ENCODE results near the gene HPX. TPM values are rescaled to one million over a fixed set of nuclear protein-coding genes. Genes with fewer than 3 reads are reported as not detected.

HPX gene
- polyA plus RNA-seq, 3 donors, result 0.40 TPM; not detected in 2

- H4K20me1 ChIP-seq (ENCODE audit: insufficient read depth, low read length), result no peaks in the 10 kb centered on the region
- no peak overlapping the region for H3K4me3 ChIP-seq (replicated peaks in 1 of 3; ENCODE audit: low read depth in 2 of 3, low read length in 3 of 3)
- H3K27me3 ChIP-seq (ENCODE audit: control insufficient read depth in 2 of 2, insufficient read depth in 2 of 2, low read length in 2 of 2), result no peaks in the 10 kb centered on the region
- no peaks in the 10 kb centered on the region for H3K79me2 ChIP-seq (ENCODE audit: insufficient read depth, low read length)
- peaks cover 0 to 2% (median 1%) of the 10 kb centered on the region in 3 donors for H3K27me3 Mint-ChIP-seq (ENCODE audit: low read depth in 3 of 3)
- no peaks in the 10 kb centered on the region for H3K36me3 ChIP-seq (replicated peaks in 1 of 2; ENCODE audit: control insufficient read depth in 1 of 2, insufficient read depth in 2 of 2, low read length in 2 of 2)
- intact Hi-C loops (cut with micrococcal nuclease), result no loop called here
- no peak overlapping the region for H2AFZ ChIP-seq (ENCODE audit: insufficient read depth, low read depth, low read length, poor library complexity, severe bottlenecking)
- no peak overlapping the region for H3K4me3 Mint-ChIP-seq
- H3K4me1 Mint-ChIP-seq, result peaks cover 11% of the 10 kb centered on the region
- no peak overlapping the region for H3K27ac ChIP-seq (ENCODE audit: low read depth in 1 of 2, low read length in 2 of 2)
- no peak for DNase-seq
- no peak overlapping the region for H3K27ac Mint-ChIP-seq
- no peak for TF ChIP-seq CTCF (IDR thresholded peaks at IDR 0.05)
- peaks cover 6 to 9% of the 10 kb centered on the region in 2 donors for H3K4me1 ChIP-seq (ENCODE audit: control insufficient read depth in 1 of 2, insufficient read depth in 2 of 2, low read length in 2 of 2)
- H3K9ac ChIP-seq (ENCODE audit: insufficient read depth, low read length, poor library complexity, severe bottlenecking), result no peak overlapping the region
- no peaks in the 10 kb centered on the region for H3K9me3 Mint-ChIP-seq
- H3K9me3 ChIP-seq (replicated peaks in 1 of 2; ENCODE audit: control insufficient read depth in 1 of 2, insufficient read depth in 1 of 2, low read length in 2 of 2), result no peaks in the 10 kb centered on the region
- 89% methylated on average over 2 of the region's 2 CpGs for WGBS (ENCODE audit: insufficient coverage)
- H3K36me3 Mint-ChIP-seq, result no peaks in the 10 kb centered on the region
- H3K4me2 ChIP-seq (replicated peaks; ENCODE audit: extremely low read depth, low read length, poor library complexity, severe bottlenecking), result no peak overlapping the region
Observed at GRCh38 chr11:6406370-6406769, 34.4 kb downstream of the HPX start.

- Histone ChIP-seq H3K9me3 (replicated peaks in 1 of 2; ENCODE audit: control insufficient read depth in 1 of 2, insufficient read depth in 1 of 2, low read length in 2 of 2) (no peaks in the 10 kb centered on the region), H3K4me1 (ENCODE audit: control insufficient read depth in 1 of 2, insufficient read depth in 2 of 2, low read length in 2 of 2) (peaks cover 6 to 9% of the 10 kb centered on the region in 2 donors), H3K27ac (ENCODE audit: low read depth in 1 of 2, low read length in 2 of 2) (no peak overlapping the region), H4K20me1 (ENCODE audit: insufficient read depth, low read length) (no peaks in the 10 kb centered on the region), H3K36me3 (replicated peaks in 1 of 2; ENCODE audit: control insufficient read depth in 1 of 2, insufficient read depth in 2 of 2, low read length in 2 of 2) (no peaks in the 10 kb centered on the region), H3K4me2 (replicated peaks; ENCODE audit: extremely low read depth, low read length, poor library complexity, severe bottlenecking) (no peak overlapping the region), H2AFZ (ENCODE audit: insufficient read depth, low read depth, low read length, poor library complexity, severe bottlenecking) (no peak overlapping the region), H3K79me2 (ENCODE audit: insufficient read depth, low read length) (no peaks in the 10 kb centered on the region), H3K9ac (ENCODE audit: insufficient read depth, low read length, poor library complexity, severe bottlenecking) (no peak overlapping the region), H3K4me3 (replicated peaks in 1 of 3; ENCODE audit: low read depth in 2 of 3, low read length in 3 of 3) (no peak overlapping the region), H3K27me3 (ENCODE audit: control insufficient read depth in 2 of 2, insufficient read depth in 2 of 2, low read length in 2 of 2) (no peaks in the 10 kb centered on the region)
- Mint-ChIP-seq H3K27me3 (ENCODE audit: low read depth in 3 of 3) (peaks cover 0 to 4% (median 1%) of the 10 kb centered on the region in 3 donors), H3K4me1 (peaks cover 11% of the 10 kb centered on the region), H3K36me3 (no peaks in the 10 kb centered on the region), H3K9me3 (no peaks in the 10 kb centered on the region), H3K4me3 (no peak overlapping the region), H3K27ac (peak overlapping the region in 1 of 7 donors; percentile 7)
- no peak for DNase-seq
- intact Hi-C loops (cut with micrococcal nuclease), result no loop called here
- 96% methylated on average over 6 of the region's 6 CpGs for WGBS (ENCODE audit: insufficient coverage)
- no peak for TF ChIP-seq CTCF (IDR thresholded peaks at IDR 0.05)
Observed at GRCh38 chr11:6405846-6406245, 34.9 kb downstream of the HPX start.

Data from CD14-positive monocyte (primary cell).